NCI-H460 (cell line): ENCODE results near the gene COPG2. TPM values are rescaled to one million over a fixed set of nuclear protein-coding genes. Genes with fewer than 3 reads are reported as not detected.

Experiments
- DNase-seq: peaks from one replicate; pipeline ENCODE4 v3.0.0-alpha.2; 2016; ENCODE audit warnings: low read depth; ENCODE audit errors: extremely low read depth
- total RNA-seq: library from RNA; depleted of rRNA; stranded (reverse); fragments of >200 nt; shearing (Covaris generic); gene quantifications from 2 replicates; pipeline ENCODE4 v1.2.3, GENCODE V29; 2014

Gene COPG2
- total RNA-seq, 1 experiment from 2014 or later: 31.9 TPM

- DNase-seq: no peak
Observed at GRCh38 chr7:130505753-130506152, 162.8 kb downstream of the COPG2 start.

GRCh38 chr7:130500910-130501309 lies 167.6 kb downstream of the COPG2 start:
- DNase-seq: no peak

GRCh38 chr7:130500463-130500862 lies 168.1 kb downstream of the COPG2 start:
- no peak for DNase-seq

DNA sequence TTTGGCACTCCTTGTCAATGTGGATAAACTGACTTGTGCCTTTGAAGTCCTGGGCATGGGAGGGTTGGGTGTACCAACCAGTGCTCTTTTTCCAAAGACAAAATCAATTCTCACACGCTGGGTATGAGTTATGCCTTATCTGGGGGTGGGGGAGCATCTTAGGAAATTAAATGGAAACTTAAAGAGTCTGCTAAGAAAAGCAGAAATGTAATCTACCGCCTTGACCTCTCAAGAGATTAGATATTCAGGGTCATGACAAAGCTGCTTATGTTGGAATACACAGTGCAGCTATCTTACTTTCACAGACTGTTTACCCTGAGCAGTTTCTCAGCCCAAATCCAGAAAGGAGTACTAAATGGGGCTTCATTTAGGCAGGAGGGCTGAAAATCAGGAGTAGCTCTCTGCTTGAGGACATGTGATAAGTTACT lies 174.1 kb downstream of the COPG2 start:
- DNase-seq: no peak

GRCh38 chr7:130493275-130493873 lies 175.2 kb downstream of the COPG2 start:
- DNase-seq: no peak

GRCh38 chr7:130492523-130493274 lies 175.8 kb downstream of the COPG2 start:
- no peak for DNase-seq

DNA sequence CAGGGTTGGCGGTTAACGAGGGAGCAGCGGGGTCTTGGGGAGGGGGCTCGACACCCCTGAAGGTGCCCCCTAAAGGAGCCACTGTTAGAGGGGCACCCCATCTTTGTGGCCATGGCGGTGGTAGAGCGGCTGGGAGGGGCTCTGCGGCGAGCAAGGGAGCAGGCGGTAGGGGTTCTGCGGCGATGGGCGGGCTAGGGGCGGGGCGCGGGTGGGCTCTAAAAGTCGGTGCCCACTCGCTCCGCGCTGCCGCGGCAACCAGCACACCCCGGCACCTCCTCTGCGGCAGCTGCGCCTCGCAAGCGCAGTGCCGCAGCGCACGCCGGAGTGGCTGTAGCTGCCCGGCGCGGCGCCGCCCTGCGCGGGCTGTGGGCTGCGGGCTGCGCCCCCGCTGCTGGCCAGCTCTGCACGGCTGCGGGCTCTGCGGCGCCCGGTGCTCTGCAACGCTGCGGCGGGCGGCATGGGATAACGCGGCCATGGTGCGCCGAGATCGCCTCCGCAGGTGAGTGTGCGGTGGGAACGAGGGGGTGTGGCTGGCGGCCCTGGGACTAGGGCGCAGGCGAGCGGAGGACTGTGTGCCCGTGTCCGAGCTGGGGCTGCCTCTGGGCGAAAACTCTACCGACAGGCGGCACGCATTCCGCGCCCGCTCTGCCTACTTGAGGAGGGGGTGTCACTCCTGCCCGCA lies 176.6 kb downstream of the COPG2 start, which contains the start of gene MEST:
Gene MEST (plus strand): TSS at position 245 of the 682 bp plus-strand sequence. CDS start 229 bp downstream, at position 474.
- DNase-seq: no peak

GRCh38 chr7:130490888-130491804 lies 177.4 kb downstream of the COPG2 start:
- no peak for DNase-seq

GRCh38 chr7:130490311-130490791 lies 178.2 kb downstream of the COPG2 start:
- DNase-seq: no peak

DNA sequence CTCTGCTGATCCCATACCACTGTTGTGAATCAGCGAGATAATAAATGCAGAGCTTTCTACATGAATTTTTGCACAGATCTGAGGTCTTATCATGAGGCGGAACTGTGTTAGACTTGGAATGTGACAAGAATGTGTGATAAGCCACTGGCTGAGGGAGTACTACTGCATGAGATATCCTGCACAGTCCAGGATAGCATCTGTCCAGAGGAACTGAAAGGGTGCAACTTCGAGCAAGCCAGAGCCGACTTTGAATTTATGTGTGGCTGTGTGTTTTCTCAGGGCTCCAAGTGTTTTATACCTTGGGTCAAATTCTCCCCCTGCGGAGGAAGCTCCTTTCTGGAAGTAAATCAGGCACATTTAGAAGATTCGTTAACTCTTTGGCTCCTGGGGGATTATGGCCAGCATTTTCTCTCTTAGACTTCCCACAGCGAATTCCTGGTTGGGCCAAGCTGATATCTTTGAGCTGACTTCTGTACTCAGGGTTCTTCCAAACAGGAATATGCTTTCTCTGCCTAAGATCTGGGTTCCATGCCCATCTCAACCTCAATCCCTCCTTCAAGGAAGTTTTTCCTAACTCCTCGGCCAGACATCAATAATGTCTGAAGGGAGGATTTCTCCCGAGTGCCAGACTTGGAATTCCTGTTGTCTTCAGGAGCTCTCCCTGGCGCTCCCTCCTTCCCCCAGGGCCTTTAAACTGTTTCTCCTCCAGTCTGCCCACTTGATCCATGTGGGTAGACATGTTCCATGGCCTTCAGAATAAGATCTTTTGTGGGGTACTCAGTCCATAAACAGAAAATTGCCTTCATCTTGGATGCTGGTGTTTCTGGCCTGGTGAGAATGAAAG lies 179.2 kb downstream of the COPG2 start:
- DNase-seq: peak; percentile 93

GRCh38 chr7:130488392-130489139 lies 180.0 kb downstream of the COPG2 start:
- DNase-seq: no peak

DNA sequence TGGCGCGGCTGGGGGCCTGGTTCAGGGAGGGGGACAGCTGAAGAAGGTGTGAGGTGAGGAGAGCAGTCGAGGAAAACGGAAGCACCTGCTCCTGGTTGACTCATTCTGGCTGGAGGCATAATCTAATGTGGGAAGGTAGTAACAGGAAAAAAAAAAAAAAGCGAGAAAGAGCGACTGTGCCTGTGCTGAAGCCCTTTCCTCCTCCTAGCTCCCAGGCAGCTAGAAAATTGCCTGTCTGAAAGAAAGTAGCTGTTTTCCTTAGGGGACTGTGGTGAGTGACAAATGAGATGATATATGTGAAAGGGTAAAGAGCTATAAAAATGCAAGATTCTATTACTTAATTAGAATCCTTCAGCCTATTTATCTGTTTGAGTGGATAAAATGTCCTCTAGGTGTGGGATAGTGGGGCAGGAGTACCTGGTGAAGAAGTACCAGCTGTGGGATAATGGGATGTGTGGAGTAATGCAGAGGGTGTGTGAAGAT lies 181.6 kb downstream of the COPG2 start:
- no peak for DNase-seq

DNA sequence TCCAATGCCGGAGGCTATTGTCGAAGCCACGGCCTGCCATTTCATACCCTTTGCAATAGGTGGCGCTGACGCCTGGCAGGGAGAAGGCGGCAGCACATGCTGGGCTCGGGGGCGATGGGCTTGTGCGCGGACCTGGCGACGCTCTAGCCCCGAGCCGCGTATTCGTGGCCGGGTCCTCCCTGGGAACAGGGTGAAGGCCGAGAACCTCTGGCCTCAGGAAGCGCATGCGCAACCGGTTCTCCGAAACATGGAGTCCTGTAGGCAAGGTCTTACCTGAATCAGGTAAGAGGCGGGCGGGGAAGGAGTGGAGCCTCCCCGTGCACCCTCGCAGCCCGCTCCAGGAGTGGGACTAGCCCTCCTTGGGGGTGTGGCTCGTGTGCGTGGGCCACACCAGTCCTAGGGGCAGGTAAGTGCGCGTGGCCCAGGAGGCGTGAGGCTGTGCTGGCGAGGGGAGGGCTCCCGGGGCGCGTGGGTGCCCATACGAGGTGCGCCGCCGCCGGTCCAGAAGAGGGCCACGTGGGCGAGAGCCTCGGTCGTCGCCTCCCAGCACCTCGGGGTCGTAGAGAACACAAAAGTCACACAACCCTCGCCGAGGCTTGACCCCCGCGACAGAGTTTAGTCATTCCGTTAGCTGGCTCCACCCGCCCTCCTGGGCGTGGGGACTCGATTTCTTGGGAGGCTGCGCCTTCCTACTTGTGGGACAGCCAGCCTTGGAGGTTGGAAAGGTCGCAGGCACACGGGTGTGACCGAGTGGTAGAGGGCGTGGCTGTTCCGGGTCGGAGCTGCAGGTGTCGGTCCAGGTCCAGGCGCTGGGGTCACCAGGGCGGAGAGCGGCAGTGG lies 182.2 kb downstream of the COPG2 start:
- no peak for DNase-seq

DNA sequence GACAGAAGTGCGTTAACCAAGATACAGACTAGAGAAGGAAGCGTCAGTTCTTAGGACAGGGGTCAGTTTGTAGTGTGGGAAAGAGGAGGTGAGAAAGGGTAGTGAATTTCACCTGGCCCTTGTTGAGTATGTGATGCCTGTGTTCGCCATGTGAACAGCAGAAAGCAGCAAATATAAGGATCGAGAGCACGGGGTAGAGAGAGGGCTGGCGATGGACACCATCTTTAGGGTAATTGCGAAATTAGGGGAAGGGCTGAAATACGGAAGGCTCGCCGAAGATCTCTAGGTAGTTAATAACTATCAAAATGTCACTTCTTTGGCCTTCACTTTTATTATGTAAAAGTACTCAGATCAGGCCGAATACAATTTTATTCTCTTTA lies 182.8 kb downstream of the COPG2 start:
- no peak for DNase-seq

DNA sequence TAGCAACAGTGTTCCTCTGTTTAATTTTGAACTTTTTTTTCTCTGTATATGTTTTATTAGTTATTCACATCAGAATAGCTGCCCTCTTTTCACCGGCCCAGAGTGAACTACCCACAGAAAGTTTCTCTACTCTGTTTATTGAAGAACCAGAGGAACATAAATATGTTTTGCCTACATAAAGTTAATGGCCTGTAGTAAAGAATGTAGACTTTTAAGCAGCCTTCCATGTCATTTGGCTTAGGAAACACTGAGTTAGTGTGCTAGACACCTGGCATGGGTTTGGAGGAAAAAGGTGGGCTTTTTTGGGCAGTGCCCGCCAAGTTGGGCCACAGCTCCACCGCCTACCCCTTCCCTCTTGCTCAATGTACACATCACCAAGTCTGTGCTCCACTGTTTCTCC lies 185.5 kb downstream of the COPG2 start:
- no peak for DNase-seq

DNA sequence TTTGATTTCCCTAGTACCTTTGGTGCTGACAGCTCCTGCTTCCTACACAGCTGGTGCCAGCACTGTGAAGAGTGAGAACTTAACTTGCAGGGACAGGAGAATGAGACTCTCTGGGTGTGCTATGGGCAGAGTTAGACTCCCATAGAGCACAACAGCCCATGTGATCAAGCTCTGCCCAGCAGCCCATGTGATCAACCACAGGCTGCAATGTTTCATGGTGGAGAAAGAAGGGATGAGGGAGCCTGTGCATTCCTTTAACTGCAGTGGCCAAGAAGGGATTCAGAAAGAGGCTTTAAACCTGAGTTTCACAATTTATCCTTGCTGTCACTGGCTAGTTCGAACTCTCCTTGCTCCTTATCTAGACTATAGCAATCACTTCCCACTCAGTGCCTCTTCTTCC lies 186.7 kb downstream of the COPG2 start:
- DNase-seq: no peak

DNA sequence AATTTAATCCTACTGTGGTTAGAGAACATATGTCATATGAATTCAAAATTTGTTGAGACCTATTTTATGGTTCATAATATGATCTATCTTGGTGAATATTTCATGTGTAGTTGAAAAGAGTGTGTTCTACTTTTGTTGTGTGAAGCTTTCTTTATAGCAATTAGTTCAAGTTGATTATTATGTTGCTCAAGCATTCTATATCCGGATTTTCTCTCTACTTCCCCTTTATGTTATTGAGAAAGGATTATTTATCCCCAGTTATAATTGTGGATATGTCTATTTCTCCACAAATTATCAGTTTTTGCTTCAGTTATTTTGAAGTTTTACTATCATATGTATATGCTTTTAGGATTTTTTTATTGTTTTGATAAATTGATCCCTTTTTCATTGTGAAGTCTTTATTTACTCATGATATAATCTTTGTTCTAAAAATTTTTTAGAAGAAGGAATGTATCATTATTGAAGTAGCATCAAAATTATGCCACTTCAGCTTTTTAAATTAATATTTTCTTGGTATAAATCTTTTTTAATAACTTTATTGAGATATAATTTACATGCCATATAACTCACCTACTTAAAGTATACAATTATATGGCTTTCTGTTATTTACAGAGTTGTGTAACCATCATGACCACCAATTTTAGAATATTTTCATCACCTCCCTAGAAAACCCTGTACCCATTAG lies 188.7 kb downstream of the COPG2 start:
- DNase-seq: no peak
